ENCODE results near the gene ELFN1. TPM values are rescaled to one million over a fixed set of nuclear protein-coding genes. Genes with fewer than 3 reads are reported as not detected.

The ELFN1 gene
- total RNA-seq, 1 donor from 2014 or later = not detected

- H3K27ac Mint-ChIP-seq = no peak overlapping the region
- peaks cover 2% of the 10 kb centered on the region for H3K27me3 Mint-ChIP-seq
- H3K4me1 Mint-ChIP-seq = peaks cover 5% of the 10 kb centered on the region
- H3K36me3 Mint-ChIP-seq (ENCODE audit: low read depth) = no peaks in the 10 kb centered on the region
- DNase-seq (no peak), ATAC-seq (ENCODE audit: low read depth) (no peak)
- H3K4me3 Mint-ChIP-seq = no peak overlapping the region
- H3K9me3 Mint-ChIP-seq = peaks cover 7% of the 10 kb centered on the region
- POLR2A ChIA-PET = no interaction called here
- CTCF ChIA-PET = no interaction called here
- intact Hi-C loops (cut with micrococcal nuclease) = no loop called here
- no peak for TF ChIP-seq CTCF (IDR thresholded peaks at IDR 0.05)
Observed at GRCh38 chr7:1624999-1625927, 44.8 kb upstream of the ELFN1 start.

GRCh38 chr7:1626769-1627168, 43.3 kb upstream of the ELFN1 start:
- ATAC-seq (ENCODE audit: low read depth) = no peak
- H3K9me3 Mint-ChIP-seq = peaks cover 7% of the 10 kb centered on the region
- no peaks in the 10 kb centered on the region for H3K36me3 Mint-ChIP-seq (ENCODE audit: low read depth)
- peaks cover 5% of the 10 kb centered on the region for H3K4me1 Mint-ChIP-seq
- no peak overlapping the region for H3K4me3 Mint-ChIP-seq
- intact Hi-C loops (cut with micrococcal nuclease) = no loop called here
- CTCF ChIA-PET = no interaction called here
- POLR2A ChIA-PET = no interaction called here
- H3K27ac Mint-ChIP-seq = no peak overlapping the region
- peaks cover 8% of the 10 kb centered on the region for H3K27me3 Mint-ChIP-seq
- TF ChIP-seq CTCF (IDR thresholded peaks at IDR 0.05) = no peak
- no peak for DNase-seq

GRCh38 chr7:1630700-1631336, 39.3 kb upstream of the ELFN1 start:
- Mint-ChIP-seq H3K27ac (no peak overlapping the region), H3K27me3 (peaks cover 20% of the 10 kb centered on the region), H3K4me1 (peaks cover 5% of the 10 kb centered on the region), H3K36me3 (ENCODE audit: low read depth) (no peaks in the 10 kb centered on the region), H3K4me3 (no peak overlapping the region), H3K9me3 (peaks cover 13% of the 10 kb centered on the region)
- ChIA-PET POLR2A (no interaction called here), CTCF (no interaction called here)
- ATAC-seq (ENCODE audit: low read depth) = no peak
- no peak for TF ChIP-seq CTCF (IDR thresholded peaks at IDR 0.05)
- no peak for DNase-seq
- intact Hi-C loops (cut with micrococcal nuclease) = no loop called here

- DNase-seq (no peak), ATAC-seq (ENCODE audit: low read depth) (no peak)
- Mint-ChIP-seq H3K36me3 (ENCODE audit: low read depth) (no peaks in the 10 kb centered on the region), H3K9me3 (peaks cover 13% of the 10 kb centered on the region), H3K4me3 (no peak overlapping the region), H3K27me3 (peaks cover 20% of the 10 kb centered on the region), H3K27ac (no peak overlapping the region), H3K4me1 (peaks cover 5% of the 10 kb centered on the region)
- intact Hi-C loops (cut with micrococcal nuclease) = no loop called here
- TF ChIP-seq CTCF (IDR thresholded peaks at IDR 0.05) = no peak
- ChIA-PET CTCF (no interaction called here), POLR2A (no interaction called here)
Observed at GRCh38 chr7:1631678-1632077, 38.4 kb upstream of the ELFN1 start.

GRCh38 chr7:1632506-1632905, 37.6 kb upstream of the ELFN1 start:
- H3K9me3 Mint-ChIP-seq = peaks cover 13% of the 10 kb centered on the region
- peaks cover 4% of the 10 kb centered on the region for H3K4me1 Mint-ChIP-seq
- peaks cover 20% of the 10 kb centered on the region for H3K27me3 Mint-ChIP-seq
- ATAC-seq (ENCODE audit: low read depth) (no peak), DNase-seq (no peak)
- H3K27ac Mint-ChIP-seq = no peak overlapping the region
- no peak for TF ChIP-seq CTCF (IDR thresholded peaks at IDR 0.05)
- H3K36me3 Mint-ChIP-seq (ENCODE audit: low read depth) = no peaks in the 10 kb centered on the region
- POLR2A ChIA-PET = no interaction called here
- H3K4me3 Mint-ChIP-seq = no peak overlapping the region
- CTCF ChIA-PET = no interaction called here
- intact Hi-C loops (cut with micrococcal nuclease) = no loop called here

All from activated B cell treated with CpG ODN at 0.5 μM for 24 hours (primary cell).